IPS-11a (cell line): Measurements from ENCODE around the gene RIMBP2.

Source experiments
- H3K4me3 ChIP-seq: one replicate; pipeline ENCODE4 v1.5.1; 2013; ENCODE audit warnings: low read depth, low read length, control low read depth

The RIMBP2 gene

GRCh38 chr12:130434560-130434959 is 281.5 kb downstream of the RIMBP2 start:
- H3K4me3 ChIP-seq = no peak overlapping the region

GRCh38 chr12:130433834-130434233 is 282.3 kb downstream of the RIMBP2 start:
- H3K4me3 ChIP-seq = no peak overlapping the region

- H3K4me3 ChIP-seq = no peak overlapping the region
Measured at GRCh38 chr12:130433411-130433810, 282.7 kb downstream of the RIMBP2 start.

GRCh38 chr12:130431176-130431575 is 284.9 kb downstream of the RIMBP2 start:
- H3K4me3 ChIP-seq = no peak overlapping the region

- no peak overlapping the region for H3K4me3 ChIP-seq
Measured at GRCh38 chr12:130429656-130430505, 286.2 kb downstream of the RIMBP2 start.

- no peak overlapping the region for H3K4me3 ChIP-seq
Measured at GRCh38 chr12:130428116-130428515, 288.0 kb downstream of the RIMBP2 start.

- no peak overlapping the region for H3K4me3 ChIP-seq
Measured at GRCh38 chr12:130427381-130427887, 288.7 kb downstream of the RIMBP2 start.

GRCh38 chr12:130425698-130426245 is 290.3 kb downstream of the RIMBP2 start:
- no peak overlapping the region for H3K4me3 ChIP-seq

- no peak overlapping the region for H3K4me3 ChIP-seq
Measured at GRCh38 chr12:130424858-130425697, 291.0 kb downstream of the RIMBP2 start.

- H3K4me3 ChIP-seq = no peak overlapping the region
Measured at GRCh38 chr12:130423991-130424857, 291.9 kb downstream of the RIMBP2 start.

GRCh38 chr12:130423136-130423535 is 293.0 kb downstream of the RIMBP2 start:
- H3K4me3 ChIP-seq = no peak overlapping the region

- H3K4me3 ChIP-seq = no peak overlapping the region
Measured at GRCh38 chr12:130422676-130423075, 293.4 kb downstream of the RIMBP2 start.

- no peak overlapping the region for H3K4me3 ChIP-seq
Measured at GRCh38 chr12:130421896-130422295, 294.2 kb downstream of the RIMBP2 start.

GRCh38 chr12:130420071-130420470 is 296.0 kb downstream of the RIMBP2 start:
- H3K4me3 ChIP-seq = no peak overlapping the region

GRCh38 chr12:130419116-130419515 is 297.0 kb downstream of the RIMBP2 start:
- H3K4me3 ChIP-seq = no peak overlapping the region

GRCh38 chr12:130418251-130418650 is 297.8 kb downstream of the RIMBP2 start:
- H3K4me3 ChIP-seq = no peak overlapping the region

- H3K4me3 ChIP-seq = no peak overlapping the region
Measured at GRCh38 chr12:130414381-130414780, 301.7 kb downstream of the RIMBP2 start.

GRCh38 chr12:130413909-130414308 is 302.2 kb downstream of the RIMBP2 start:
- H3K4me3 ChIP-seq = no peak overlapping the region

GRCh38 chr12:130412384-130412783 is 303.7 kb downstream of the RIMBP2 start:
- no peak overlapping the region for H3K4me3 ChIP-seq

GRCh38 chr12:130405332-130405731 is 310.8 kb downstream of the RIMBP2 start:
- H3K4me3 ChIP-seq = no peak overlapping the region
